ENCODE data around the gene GBF1.

The GBF1 gene

DNA sequence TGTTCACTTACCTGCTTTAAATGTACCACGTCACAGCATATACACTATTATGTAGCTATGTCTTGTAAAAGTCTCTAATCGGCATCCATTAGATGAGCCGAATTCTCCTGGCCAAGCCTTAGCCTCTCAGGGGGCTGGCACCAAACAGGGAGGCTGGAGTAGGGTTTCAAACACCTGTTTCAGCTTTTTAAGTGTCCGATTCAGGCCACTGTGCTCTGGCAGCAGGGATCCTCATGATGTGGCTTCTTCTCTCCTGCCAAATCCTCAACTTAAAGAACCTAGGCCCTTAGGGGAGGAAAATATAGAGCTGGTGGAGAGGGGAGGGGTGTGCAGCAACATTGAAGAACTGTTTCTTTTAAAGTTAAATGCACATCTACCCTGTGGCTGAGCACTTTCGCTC is 81.7 kb downstream of the GBF1 start:
- no peak for ATAC-seq (replicated peaks)
- Mint-ChIP-seq H3K27me3 (no peaks in the 10 kb centered on the region), H3K4me1 (ENCODE audit: low read depth in 2 of 2) (peaks cover 15 to 42% of the 10 kb centered on the region in 2 donors), H3K27ac (no peak overlapping the region), H3K9me3 (no peaks in the 10 kb centered on the region), H3K4me3 (no peak overlapping the region), H3K36me3 (ENCODE audit: insufficient read depth) (peaks cover 14% of the 10 kb centered on the region)
- DNase-seq: no peak

- ATAC-seq (replicated peaks) (no peak), DNase-seq (no peak)
- H3K27ac Mint-ChIP-seq: no peak overlapping the region
- H3K4me3 Mint-ChIP-seq: no peak overlapping the region
- peaks cover 11 to 38% of the 10 kb centered on the region in 2 donors for H3K4me1 Mint-ChIP-seq (ENCODE audit: low read depth in 2 of 2)
- H3K27me3 Mint-ChIP-seq: no peaks in the 10 kb centered on the region
- H3K36me3 Mint-ChIP-seq (ENCODE audit: insufficient read depth): peaks cover 17% of the 10 kb centered on the region
- no peaks in the 10 kb centered on the region for H3K9me3 Mint-ChIP-seq
Measured at GRCh38 chr10:102327641-102328040, 82.3 kb downstream of the GBF1 start.

GRCh38 chr10:102332772-102333171 is 87.4 kb downstream of the GBF1 start:
- no peak overlapping the region for H3K4me3 Mint-ChIP-seq
- peaks cover 0 to 16% of the 10 kb centered on the region in 2 donors for H3K4me1 Mint-ChIP-seq (ENCODE audit: low read depth in 2 of 2)
- peak overlapping the region; percentile 32 to 38 for H3K27ac Mint-ChIP-seq
- no peak for ATAC-seq (replicated peaks)
- peaks cover 14% of the 10 kb centered on the region for H3K36me3 Mint-ChIP-seq (ENCODE audit: insufficient read depth)
- H3K9me3 Mint-ChIP-seq: no peaks in the 10 kb centered on the region
- H3K27me3 Mint-ChIP-seq: no peaks in the 10 kb centered on the region
- no peak for DNase-seq

DNA sequence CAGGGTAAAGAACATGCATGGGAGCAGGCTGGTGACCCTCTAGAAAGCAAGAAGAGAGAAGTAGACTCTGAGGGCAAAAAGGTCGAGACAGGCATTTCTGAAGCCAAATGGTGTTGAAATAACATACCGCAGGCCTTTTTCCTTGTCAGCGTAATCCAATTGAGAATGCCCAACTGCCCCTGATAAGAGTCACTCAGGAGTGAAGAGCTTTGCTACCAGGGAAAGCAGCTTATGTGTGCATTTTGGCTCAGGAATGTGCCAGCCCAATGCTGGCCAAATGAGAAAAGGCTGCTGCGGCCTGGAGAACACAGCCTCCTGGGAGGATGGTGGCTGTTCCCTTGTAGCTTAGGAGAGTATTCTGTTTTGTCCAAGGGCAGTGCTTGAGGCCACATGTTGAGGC is 88.8 kb downstream of the GBF1 start:
- Mint-ChIP-seq H3K36me3 (ENCODE audit: insufficient read depth) (peaks cover 14% of the 10 kb centered on the region), H3K27me3 (no peaks in the 10 kb centered on the region), H3K4me3 (no peak overlapping the region), H3K27ac (peak overlapping the region in 1 of 2 donors; percentile 82), H3K9me3 (no peaks in the 10 kb centered on the region), H3K4me1 (ENCODE audit: low read depth in 2 of 2) (peaks cover 0 to 16% of the 10 kb centered on the region in 2 donors)
- no peak for ATAC-seq (replicated peaks)
- no peak for DNase-seq

GRCh38 chr10:102335184-102335583 is 89.9 kb downstream of the GBF1 start:
- DNase-seq (no peak), ATAC-seq (replicated peaks) (no peak)
- Mint-ChIP-seq H3K36me3 (ENCODE audit: insufficient read depth) (peaks cover 11% of the 10 kb centered on the region), H3K4me3 (no peak overlapping the region), H3K27me3 (no peaks in the 10 kb centered on the region), H3K9me3 (no peaks in the 10 kb centered on the region), H3K4me1 (ENCODE audit: low read depth in 2 of 2) (peaks cover 0 to 16% of the 10 kb centered on the region in 2 donors), H3K27ac (peak overlapping the region in 1 of 2 donors; percentile 75)

DNA sequence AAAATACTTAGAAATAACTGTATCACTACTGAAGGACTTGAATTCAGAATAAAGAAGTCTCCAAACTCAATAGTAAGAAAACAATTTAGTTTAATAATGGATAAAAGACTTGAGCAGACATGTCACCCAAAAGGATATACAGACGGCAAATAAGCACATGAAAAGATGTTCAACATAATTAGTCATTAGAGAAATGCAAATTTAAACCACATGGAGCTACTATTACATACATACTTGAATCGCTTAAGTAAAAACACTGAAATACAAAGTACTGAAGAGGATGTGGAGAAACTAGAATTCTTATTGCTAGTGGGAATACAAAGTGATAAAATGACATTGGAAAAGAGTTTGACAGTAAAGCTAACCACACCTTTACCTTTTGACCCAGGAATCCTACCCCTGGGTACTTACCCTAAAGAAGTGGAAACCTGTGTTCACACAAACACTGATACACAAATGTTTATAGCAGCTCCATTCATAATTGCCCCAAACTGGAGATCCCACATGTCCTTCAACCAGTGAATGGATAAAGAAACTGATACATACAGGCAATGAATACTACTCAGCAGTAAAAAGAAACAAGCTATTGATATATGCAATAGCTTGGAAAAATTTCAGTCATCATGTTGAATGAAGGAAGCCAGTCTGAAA is 95.8 kb downstream of the GBF1 start:
- Mint-ChIP-seq H3K4me1 (ENCODE audit: low read depth in 2 of 2) (no peaks in the 10 kb centered on the region), H3K27ac (peak overlapping the region in 1 of 2 donors; percentile 23), H3K36me3 (ENCODE audit: insufficient read depth) (peaks cover 24% of the 10 kb centered on the region), H3K9me3 (no peaks in the 10 kb centered on the region), H3K27me3 (no peaks in the 10 kb centered on the region), H3K4me3 (no peak overlapping the region)
- ATAC-seq (replicated peaks) (no peak), DNase-seq (no peak)

- Mint-ChIP-seq H3K36me3 (ENCODE audit: insufficient read depth) (peaks cover 32% of the 10 kb centered on the region), H3K27ac (no peak overlapping the region), H3K4me1 (ENCODE audit: low read depth in 2 of 2) (peaks cover 0 to 2% of the 10 kb centered on the region in 2 donors), H3K27me3 (no peaks in the 10 kb centered on the region), H3K9me3 (no peaks in the 10 kb centered on the region), H3K4me3 (no peak overlapping the region)
- ATAC-seq (replicated peaks): no peak
- no peak for DNase-seq
Measured at GRCh38 chr10:102342458-102342857, 97.1 kb downstream of the GBF1 start.

DNA sequence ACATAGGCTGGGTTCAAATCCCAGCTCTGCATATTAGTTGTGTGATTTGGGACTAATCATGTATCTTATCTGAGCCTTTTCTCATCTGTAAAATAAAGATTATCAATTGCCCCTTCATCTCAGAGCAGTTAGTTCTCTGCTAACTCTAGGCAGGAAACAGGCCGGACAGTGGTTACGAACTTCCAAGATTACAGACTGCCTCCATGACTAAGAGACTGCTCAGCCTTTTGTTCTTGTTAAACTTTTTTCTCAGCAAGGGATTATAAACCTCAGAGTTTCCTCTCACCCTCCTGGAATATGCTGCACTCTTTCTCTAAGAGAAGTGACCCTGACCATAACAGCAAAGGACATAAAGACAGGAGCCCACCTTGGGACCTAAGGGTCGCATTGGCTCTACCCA is 97.6 kb downstream of the GBF1 start:
- ATAC-seq (replicated peaks): no peak
- H3K4me1 Mint-ChIP-seq (ENCODE audit: low read depth in 2 of 2): peaks cover 0 to 2% of the 10 kb centered on the region in 2 donors
- no peak overlapping the region for H3K27ac Mint-ChIP-seq
- no peak for DNase-seq
- H3K36me3 Mint-ChIP-seq (ENCODE audit: insufficient read depth): peaks cover 35% of the 10 kb centered on the region
- H3K9me3 Mint-ChIP-seq: no peaks in the 10 kb centered on the region
- no peak overlapping the region for H3K4me3 Mint-ChIP-seq
- H3K27me3 Mint-ChIP-seq: no peaks in the 10 kb centered on the region

- no peak for ATAC-seq (replicated peaks)
- no peak overlapping the region for H3K4me3 Mint-ChIP-seq
- peak overlapping the region in 1 of 2 donors; percentile 60 for H3K27ac Mint-ChIP-seq
- H3K27me3 Mint-ChIP-seq: no peaks in the 10 kb centered on the region
- H3K36me3 Mint-ChIP-seq (ENCODE audit: insufficient read depth): peaks cover 37% of the 10 kb centered on the region
- no peak for DNase-seq
- H3K4me1 Mint-ChIP-seq (ENCODE audit: low read depth in 2 of 2): peaks cover 0 to 2% of the 10 kb centered on the region in 2 donors
- no peaks in the 10 kb centered on the region for H3K9me3 Mint-ChIP-seq
Measured at GRCh38 chr10:102344067-102344466, 98.7 kb downstream of the GBF1 start.

DNA sequence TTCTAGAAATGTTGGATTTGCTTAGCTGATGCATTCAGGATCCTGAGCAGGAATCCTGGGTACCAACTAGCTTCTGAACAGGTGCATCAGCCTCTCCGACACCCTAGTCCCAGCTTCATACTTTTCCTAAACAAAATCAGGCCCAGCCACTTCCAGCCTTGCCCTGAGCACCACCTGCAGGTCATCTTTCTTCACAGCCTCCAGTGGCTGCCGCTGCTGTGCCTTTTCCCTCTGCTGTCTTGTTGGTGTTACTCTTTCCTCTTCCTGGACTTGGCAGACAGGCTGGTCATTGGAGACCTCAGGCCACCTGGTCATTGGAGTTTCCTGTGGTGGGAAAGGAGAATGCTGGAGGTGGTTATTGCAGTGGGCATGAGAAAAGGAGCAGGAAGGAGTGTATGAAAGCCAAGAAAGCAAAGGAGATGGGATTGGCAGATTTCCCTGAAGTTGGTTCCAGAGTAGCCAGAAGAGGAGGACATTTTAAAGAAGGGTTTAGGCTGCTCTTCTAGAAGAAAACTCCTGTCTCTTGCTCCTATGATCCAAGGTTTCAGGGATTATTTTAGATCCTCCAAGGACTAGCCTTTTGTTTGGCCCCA is 102.0 kb downstream of the GBF1 start:
- no peak overlapping the region for H3K4me3 Mint-ChIP-seq
- no peaks in the 10 kb centered on the region for H3K27me3 Mint-ChIP-seq
- DNase-seq (no peak), ATAC-seq (replicated peaks) (no peak)
- H3K27ac Mint-ChIP-seq: peak overlapping the region; percentile 16 to 26
- no peaks in the 10 kb centered on the region for H3K9me3 Mint-ChIP-seq
- peaks cover 0 to 2% of the 10 kb centered on the region in 2 donors for H3K4me1 Mint-ChIP-seq (ENCODE audit: low read depth in 2 of 2)
- H3K36me3 Mint-ChIP-seq (ENCODE audit: insufficient read depth): peaks cover 42% of the 10 kb centered on the region

GRCh38 chr10:102352066-102352715 is 106.9 kb downstream of the GBF1 start:
- Mint-ChIP-seq H3K4me3 (no peak overlapping the region), H3K27me3 (no peaks in the 10 kb centered on the region), H3K4me1 (ENCODE audit: low read depth in 2 of 2) (peaks cover 0 to 1% of the 10 kb centered on the region in 2 donors), H3K27ac (no peak overlapping the region), H3K36me3 (ENCODE audit: insufficient read depth) (peaks cover 36% of the 10 kb centered on the region), H3K9me3 (no peaks in the 10 kb centered on the region)
- ATAC-seq (replicated peaks) (peak; percentile 77), DNase-seq (peak; percentile 75 to 79 (median 76))

DNA sequence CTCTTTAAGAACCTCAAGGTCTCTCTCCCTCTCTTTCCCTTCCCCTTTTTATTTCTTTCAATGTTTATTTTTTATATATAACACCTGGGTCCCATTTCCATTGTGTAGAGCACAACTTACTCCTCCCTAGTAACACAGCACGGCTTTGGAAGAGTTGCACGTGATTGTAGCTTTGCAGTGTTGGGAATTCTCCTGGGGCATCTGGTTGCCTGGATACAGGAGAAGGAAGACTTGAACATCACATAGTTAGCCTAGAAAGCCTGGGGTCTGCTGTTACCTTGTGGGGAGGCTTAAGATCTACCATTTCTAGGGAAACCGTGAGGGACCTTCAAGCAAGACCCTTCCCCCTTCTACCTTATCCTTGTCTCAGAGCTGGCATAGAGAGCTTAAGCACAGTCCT is 109.1 kb downstream of the GBF1 start:
- Mint-ChIP-seq H3K9me3 (no peaks in the 10 kb centered on the region), H3K27ac (no peak overlapping the region), H3K36me3 (ENCODE audit: insufficient read depth) (peaks cover 50% of the 10 kb centered on the region), H3K27me3 (no peaks in the 10 kb centered on the region), H3K4me1 (ENCODE audit: low read depth in 2 of 2) (no peaks in the 10 kb centered on the region), H3K4me3 (no peak overlapping the region)
- DNase-seq: no peak
- ATAC-seq (replicated peaks): no peak

- Mint-ChIP-seq H3K4me1 (ENCODE audit: low read depth in 2 of 2) (peaks cover 0 to 3% of the 10 kb centered on the region in 2 donors), H3K36me3 (ENCODE audit: insufficient read depth) (peaks cover 79% of the 10 kb centered on the region), H3K27ac (no peak overlapping the region), H3K4me3 (no peak overlapping the region), H3K27me3 (no peaks in the 10 kb centered on the region), H3K9me3 (no peaks in the 10 kb centered on the region)
- DNase-seq (no peak), ATAC-seq (replicated peaks) (no peak)
Measured at GRCh38 chr10:102358712-102359382, 113.5 kb downstream of the GBF1 start.

Measured in effector memory CD8-positive, alpha-beta T cell (primary cell).